Kidney (tissue), 14 donors: ENCODE results near the gene DNM3. TPM values are rescaled to one million over a fixed set of nuclear protein-coding genes. Genes with fewer than 3 reads are reported as not detected.

ENCODE experiments used
- DNase-seq, 5 donors: peaks; one replicate each; pipeline ENCODE4 v3.0.0-alpha.2; 2013 to 2020
- FAIRE-seq: peaks from 2 replicates; lab custom pipeline; 2012; peaks lifted over from hg19 to GRCh38; lab: Jason Lieb, UNC
- H3K27ac ChIP-seq, 2 donors: one replicate each; pipeline ENCODE4 v1.7.0; 2013; ENCODE audit warnings: low read depth in 2 of 2, low read length in 2 of 2, inconsistent platforms in 1 of 2
- H3K27me3 ChIP-seq: one replicate; pipeline ENCODE4 v1.7.1; 2013; ENCODE audit warnings: low read length, inconsistent platforms; ENCODE audit not compliant: control insufficient read depth, insufficient read depth
- H3K36me3 ChIP-seq, 3 donors: one replicate each; pipeline versions ENCODE4 v1.7.0 to v1.7.1; 2013; ENCODE audit warnings: low read length in 3 of 3, control low read depth in 1 of 3, inconsistent platforms in 1 of 3; ENCODE audit not compliant: insufficient read depth in 3 of 3, control insufficient read depth in 2 of 3
- H3K4me1 ChIP-seq, 3 donors: one replicate each; pipeline versions ENCODE4 v1.7.0 to v1.7.1; 2013; ENCODE audit warnings: low read length in 3 of 3, inconsistent platforms in 1 of 3, low read depth in 1 of 3; ENCODE audit not compliant: control insufficient read depth in 2 of 3, insufficient read depth in 2 of 3
- H3K4me3 ChIP-seq, 3 donors: one replicate each; pipeline versions ENCODE4 v1.7.0 to v1.8.1; 2013; ENCODE audit warnings: low read length in 3 of 3, control low read depth in 1 of 3, inconsistent platforms in 1 of 3
- H3K9ac ChIP-seq, 3 donors: one replicate each; pipeline versions ENCODE4 v1.7.0 to v1.7.1; 2013; ENCODE audit warnings: low read length in 3 of 3, control low read depth in 1 of 3, inconsistent platforms in 1 of 3
- H3K9me3 ChIP-seq, 3 donors: one replicate each; pipeline versions ENCODE4 v1.7.0 to v1.7.1; 2013; ENCODE audit warnings: low read length in 3 of 3, control low read depth in 1 of 3, inconsistent platforms in 1 of 3; ENCODE audit not compliant: control insufficient read depth in 2 of 3, insufficient read depth in 1 of 3
- CTCF ChIP-seq: IDR thresholded peaks from 3 replicates; pipeline ENCODE4 v1.5.1; 2012; ENCODE audit warnings: mild to moderate bottlenecking, moderate library complexity, borderline replicate concordance; ENCODE audit not compliant: insufficient read depth; ENCODE audit errors: extremely low read depth
- intact Hi-C: fragments of 100-400 bp; cut with DNase I; formaldehyde crosslinking; loops from one replicate; pipeline ENCODE4 v1.11.1; 2022
- polyA plus RNA-seq: library from polyadenylated mRNA; stranded (reverse); fragments of 350-450 nt; fragmentation: Illumina TruSeq; extraction: RNeasy Lipid Tissue Mini Kit (QIAGEN cat#74804); gene quantifications from one replicate; pipeline ENCODE4 v1.2.3, GENCODE V29; 2014; ENCODE audit warnings: low read depth, low replicate concordance; ENCODE audit not compliant: insufficient read depth
- total RNA-seq: library from RNA; stranded (reverse); fragmentation: NEBNext Ultra II Directional; extraction: Animal tissue kit (Norgen Biotek cat#: 25700); gene quantifications from one replicate; pipeline ENCODE4 v1.2.1, GENCODE V29; 2021
- donor health status: control.
- donor health status: control.
- donor health status: control.
- donor health status: control.
- donor health status: control.
- donor health status: DM: yes; HTN: yes; CAD: no.
- donor health status: Normal renal cell carcinoma (clear cell type).

The DNM3 gene
- total and polyA plus RNA-seq, 2 donors from 2014 or later: 5.9 to 19.1 TPM

- no peak for DNase-seq
- no peak for FAIRE-seq
Observed at GRCh38 chr1:172275478-172275877, 434.2 kb downstream of the DNM3 start.

GRCh38 chr1:172276120-172276818 lies 435.0 kb downstream of the DNM3 start:
- Histone ChIP-seq H3K27me3 (no peaks in the 10 kb centered on the region), H3K4me1 (no peaks in the 10 kb centered on the region), H3K9ac (no peak overlapping the region), H3K4me3 (no peak overlapping the region), H3K9me3 (no peaks in the 10 kb centered on the region), H3K27ac (no peak overlapping the region), H3K36me3 (no peaks in the 10 kb centered on the region)
- no peak for TF ChIP-seq CTCF
- FAIRE-seq: no peak
- intact Hi-C loops: no loop called here
- DNase-seq: no peak

More at GRCh38 chr1:172275478-172275877, 434.2 kb downstream of the DNM3 start:
- Histone ChIP-seq H3K27ac (no peak overlapping the region), H3K27me3 (no peaks in the 10 kb centered on the region), H3K4me3 (no peak overlapping the region), H3K4me1 (no peaks in the 10 kb centered on the region), H3K9ac (no peak overlapping the region), H3K9me3 (no peaks in the 10 kb centered on the region), H3K36me3 (no peaks in the 10 kb centered on the region)
- intact Hi-C loops: no loop called here
- TF ChIP-seq CTCF: no peak

GRCh38 chr1:172277275-172277674 lies 436.0 kb downstream of the DNM3 start:
- no peak for DNase-seq
- no peaks in the 10 kb centered on the region for H3K36me3 ChIP-seq
- FAIRE-seq: no peak
- no peak overlapping the region for H3K27ac ChIP-seq
- intact Hi-C loops: no loop called here
- H3K4me1 ChIP-seq: no peaks in the 10 kb centered on the region
- no peak for TF ChIP-seq CTCF
- no peak overlapping the region for H3K4me3 ChIP-seq
- H3K9me3 ChIP-seq: no peaks in the 10 kb centered on the region
- no peak overlapping the region for H3K9ac ChIP-seq
- H3K27me3 ChIP-seq: no peaks in the 10 kb centered on the region
